K562 (cell line): ENCODE data around the gene DKK3. TPM values are rescaled to one million over a fixed set of nuclear protein-coding genes. Genes with fewer than 3 reads are reported as not detected.
A peak's percentile ranks its signal among the peaks of the same experiment; 100 is the strongest.

Experiments
- ATAC-seq: fragments of 200-7000 bp; cut with Tn5 transposase; 3 replicates; pipeline ENCODE4 v1.9.1; 2020; ENCODE audit warnings: moderate library complexity
- Bru-seq: library from RNA; stranded (reverse); fragments of 400-500 nt; gene quantifications from one replicate; lab custom pipeline; 2021; lab: Mats Ljungman, UMichigan
- BruChase-seq, 2 experiments: library from RNA; stranded (reverse); fragments of 400-500 nt; gene quantifications; one replicate each; lab custom pipeline; 2021; lab: Mats Ljungman, UMichigan
- BruUV-seq: library from RNA; stranded (reverse); fragments of 400-500 nt; replicated peaks from 2 replicates; lab custom pipeline; 2021; lab: Mats Ljungman, UMichigan
- CTCF ChIA-PET: fragments of 300-600 bp; formaldehyde crosslinking; extraction: SDS; loops from one replicate; lab custom pipeline; 2021; ENCODE audit warnings: low intra/inter-chr PET ratio; lab: Yijun Ruan, JAX
- POLR2A ChIA-PET: fragments of 300-600, 350-650 bp; sonication (Branson Sonifier 250); formaldehyde crosslinking; extraction: SDS; loops from one replicate; lab custom pipeline; 2021; ENCODE audit warnings: antibody characterized with exemption, inconsistent platforms; lab: Yijun Ruan, JAX
- DNase-seq, 4 experiments: peaks; one replicate each; pipeline versions ENCODE4 v3.0.0 to v3.0.0-alpha.2; 2011 to 2018; ENCODE audit warnings: low spot score in 3 of 4, mixed read lengths in 3 of 4; ENCODE audit errors: extremely low read depth in 1 of 4
- FAIRE-seq: peaks from 2 replicates; lab custom pipeline; 2011; peaks lifted over from hg19 to GRCh38; lab: Jason Lieb, UNC
- H2AFZ ChIP-seq: 2 replicates; pipeline ENCODE4 v1.6.0; 2011; ENCODE audit warnings: low read depth, low read length, control low read depth, inconsistent platforms
- H3K27ac ChIP-seq: fragments of 200-600 bp; 3 replicates; pipeline ENCODE4 v1.8.0; 2011; ENCODE audit warnings: low read depth, mild to moderate bottlenecking, control low read depth, inconsistent platforms, low read length, moderate library complexity, mixed read lengths; ENCODE audit errors: extremely low read depth
- H3K27me3 ChIP-seq, 2 experiments: fragments of 300-600 bp in 1 of 2; 2 replicates in 1 of 2; 3 replicates in 1 of 2; pipeline versions ENCODE4 v1.6.0 to v1.8.0; 2011; ENCODE audit warnings: inconsistent platforms in 2 of 2, low read length in 2 of 2, mild to moderate bottlenecking in 1 of 2, mixed read lengths in 1 of 2, moderate library complexity in 1 of 2; ENCODE audit not compliant: control insufficient read depth in 2 of 2, insufficient read depth in 2 of 2
- H3K36me3 ChIP-seq: fragments of 300-600 bp; 3 replicates; pipeline ENCODE4 v1.8.0; 2011; ENCODE audit warnings: mild to moderate bottlenecking, low read length, inconsistent platforms; ENCODE audit not compliant: control insufficient read depth, insufficient read depth
- H3K4me1 ChIP-seq, 2 experiments: fragments of 200-600 bp in 1 of 2; replicated peaks in 1 of 2; 2 replicates in 1 of 2; 3 replicates in 1 of 2; pipeline versions ENCODE4 v1.5.1 to v1.8.0; 2011; ENCODE audit warnings: inconsistent platforms in 2 of 2, low read length in 2 of 2, mild to moderate bottlenecking in 1 of 2, mixed read lengths in 1 of 2, moderate library complexity in 1 of 2; ENCODE audit not compliant: control insufficient read depth in 2 of 2, insufficient read depth in 2 of 2
- H3K4me2 ChIP-seq: 2 replicates; pipeline ENCODE4 v1.6.1; 2011; ENCODE audit warnings: low read length, control low read depth, inconsistent platforms, mixed read lengths; ENCODE audit not compliant: insufficient read depth
- H3K4me3 ChIP-seq: fragments of 200-600 bp; sonication (generic), shearing (Covaris generic); 2 replicates; pipeline ENCODE4 v1.5.1; 2016; ENCODE audit warnings: control low read depth, inconsistent platforms
- H3K79me2 ChIP-seq: fragments of 200-600 bp; 3 replicates; pipeline ENCODE4 v1.8.0; 2011; ENCODE audit warnings: low read length, inconsistent platforms; ENCODE audit not compliant: control insufficient read depth, insufficient read depth
- H3K9ac ChIP-seq, 2 experiments: 2 replicates each; pipeline versions ENCODE4 v1.6.0 to v1.6.1; 2011; ENCODE audit warnings: low read depth in 2 of 2, low read length in 2 of 2, control low read depth in 1 of 2, inconsistent platforms in 1 of 2, mild to moderate bottlenecking in 1 of 2, mixed read lengths in 1 of 2; ENCODE audit not compliant: insufficient read depth in 1 of 2
- H3K9me1 ChIP-seq: one replicate; pipeline ENCODE4 v1.6.0; 2011; ENCODE audit warnings: inconsistent platforms, mild to moderate bottlenecking, low read length, moderate library complexity; ENCODE audit not compliant: control insufficient read depth, insufficient read depth
- H3K9me3 ChIP-seq: replicated peaks from 2 replicates; pipeline ENCODE4 v1.5.1; 2011; ENCODE audit warnings: low read depth, low read length, inconsistent platforms; ENCODE audit not compliant: control insufficient read depth, insufficient read depth
- H4K20me1 ChIP-seq: replicated peaks from 2 replicates; pipeline ENCODE4 v1.6.1; 2011; ENCODE audit warnings: low read length, inconsistent platforms, mixed read lengths; ENCODE audit not compliant: control insufficient read depth, insufficient read depth
- CCAR2 ChIP-seq: fragments of 200-400 bp; formaldehyde crosslinking; IDR thresholded peaks from 2 replicates; pipeline ENCODE4 v1.6.1; 2017; ENCODE audit warnings: mild to moderate bottlenecking, low read depth, low read length
- ZBTB33 ChIP-seq: sonication (generic); formaldehyde crosslinking; IDR thresholded peaks from 2 replicates; pipeline ENCODE4 v1.8.1; 2023; ENCODE audit warnings: mild to moderate bottlenecking, missing genetic modification reagents
- WGBS: fragments of 100-300 bp; shearing (Covaris generic); methylation state at CpG from one replicate; pipeline ENCODE4 v1.1.6; 2016; ENCODE audit warnings: low coverage, mixed read lengths; ENCODE audit not compliant: insufficient coverage; ENCODE audit errors: missing lambda C conversion rate; 5-methylcytosine and 5-hydroxymethylcytosine counted together
- in situ Hi-C: fragments of 300-500 bp; cut with MboI; formaldehyde crosslinking; loops from 4 replicates; pipeline ENCODE4 v1.15.0; 2018; ENCODE audit warnings: inconsistent platforms, mixed read lengths
- intact Hi-C: fragments of 100-400 bp; cut with micrococcal nuclease; formaldehyde crosslinking; loops from 2 replicates; pipeline ENCODE4 v1.14.2; 2022
- long read RNA-seq, 3 experiments: library from polyadenylated mRNA in 2 of 3; library from RNA in 1 of 3; unstranded in 2 of 3; stranded (forward) in 1 of 3; transcript quantifications; one replicate each; pipeline ENCODE4 v2.0.0, GENCODE V29; 2019 to 2022
- polyA minus RNA-seq, 3 experiments: library from RNA; depleted of rRNA, polyadenylated mRNA; stranded (reverse); fragments of >200 nt; gene quantifications; 2 replicates each; pipeline ENCODE4 v1.2.3, GENCODE V29; 2011
- polyA plus RNA-seq, 8 experiments: library from polyadenylated mRNA; depleted of rRNA in 4 of 8; stranded (reverse) in 5 of 8; unstranded in 3 of 8; fragments of >200 nt; fragmentation: Nextera tagmentation in 2 of 8; fragmentation: Illumina TruSeq in 1 of 8; extraction: Ambion mirVana in 2 of 8; extraction: Trizol in 1 of 8; gene quantifications; 2 replicates each; pipeline versions ENCODE4 v1.2.1 to v1.2.3, GENCODE V29; 2011 to 2014; ENCODE audit warnings: inconsistent platforms in 1 of 8, missing spikeins in 1 of 8
- total RNA-seq, 7 experiments: library from RNA; depleted of rRNA in 6 of 7; stranded (reverse); fragments of >200 nt in 6 of 7; fragmentation: Illumina TruSeq in 2 of 7; extraction: Trizol in 2 of 7; gene quantifications; 2 replicates each; pipeline versions ENCODE4 v1.2.1 to v1.2.3, GENCODE V29; 2011 to 2021; ENCODE audit warnings: low replicate concordance in 1 of 7

DKK3 gene
- not detected in 2 replicates for total RNA-seq (2011; cell fraction: chromatin; rRNA removed; ENCODE audit: low replicate concordance)
- not detected in 2 replicates for total RNA-seq (2011; cell fraction: nucleolus; rRNA removed)
- total RNA-seq (2011; cell fraction: nucleoplasm; rRNA removed): not detected in 2 replicates
- total RNA-seq (2014; rRNA removed): not detected in 2 replicates
- not detected in 2 replicates for total RNA-seq (2014; rRNA removed; fragmentation: Illumina TruSeq; extraction: Trizol)
- total RNA-seq (2015; rRNA removed; fragmentation: Illumina TruSeq; extraction: Trizol): not detected in 2 replicates
- total RNA-seq (2021): 0.38 and 0.40 TPM in 2 replicates
- polyA plus RNA-seq (2011; rRNA removed): 0.14 TPM in 1 of 2 replicates, not detected in the other
- not detected in 2 replicates for polyA plus RNA-seq (2011; cell fraction: cytosol; rRNA removed)
- not detected in 2 replicates for polyA plus RNA-seq (2011; cell fraction: nucleus; rRNA removed)
- not detected in 2 replicates for polyA plus RNA-seq (2012)
- not detected in 2 replicates for polyA plus RNA-seq (2014; fragmentation: Illumina TruSeq; extraction: Trizol)
- polyA plus RNA-seq (2014; fragmentation: Nextera tagmentation; extraction: Ambion mirVana): not detected
- 0.85 TPM in 1 of 2 replicates, not detected in the other for polyA plus RNA-seq (2014; rRNA removed)
- polyA minus RNA-seq (2011; rRNA and poly(A)+ RNA removed): not detected in 2 replicates
- polyA minus RNA-seq (2011; cell fraction: cytosol; rRNA and poly(A)+ RNA removed): not detected in 2 replicates
- not detected in 2 replicates for polyA minus RNA-seq (2011; cell fraction: nucleus; rRNA and poly(A)+ RNA removed)
- Bru-seq, nascent RNA: percentile 5 among the genes with signal in this experiment
- BruChase-seq, experiment 1, labeled RNA remaining after a 2-hour chase: not detected
- percentile 6 among the genes with signal in this experiment for BruChase-seq, experiment 2, labeled RNA remaining after a 6-hour chase
- long read RNA-seq, experiment 1: 0 reads
- long read RNA-seq, experiment 2: 0 reads
- long read RNA-seq, experiment 3: 0 reads

- WGBS: 39% methylated on average over 35 of the region's 71 CpGs
- no peak within 1 kb of the TSS for H3K4me2 ChIP-seq
- TF ChIP-seq CCAR2 (no peak), ZBTB33 (CRISPR knock-in tag) (0 out of 2 replicates have a peak, but pooled peaks have one; percentile 14)
These were observed at the start of gene DKK3 for GRCh38 chr11:12007769-12008737. DKK3 (minus strand) TSS chr11:12008626; CDS start chr11:12008582, 44 bp downstream.

More at GRCh38 chr11:12007769-12008737, at the start of gene DKK3:
- FAIRE-seq: no peak
- H3K4me3 ChIP-seq: no peak within 1 kb of the TSS
- ATAC-seq: no peak
- no peak within 1 kb of the TSS for H2AFZ ChIP-seq
- H3K27me3 ChIP-seq: peaks cover 36 to 48% of the 10 kb centered on the region in 2 experiments; a peak in 4 of 5 replicates
- in situ Hi-C loops (no loop called here), intact Hi-C loops (no loop called here)
- H3K79me2 ChIP-seq: no peaks in the 10 kb centered on the region
- H3K4me1 ChIP-seq: peaks cover 0 to 14% of the 10 kb centered on the region in 2 experiments; a peak in 2 of 5 replicates
- no peak within 1 kb of the TSS for H3K9ac ChIP-seq
- no TSS peak for BruUV-seq
- no peaks in the 10 kb centered on the region for H3K36me3 ChIP-seq
- H4K20me1 ChIP-seq: no peaks in the 10 kb centered on the region; the same call in 1 of the 2 replicates
- ChIA-PET CTCF (no interaction called here), POLR2A (interaction anchor here (1.9 kb wide), 1 partner anchor 20 kb away, joined by 5 read pairs; no protein-coding TSS in a partner anchor)
- no peak within 1 kb of the TSS for H3K27ac ChIP-seq
- no peaks in the 10 kb centered on the region for H3K9me3 ChIP-seq
- no peak for DNase-seq
- no peaks in the 10 kb centered on the region for H3K9me1 ChIP-seq
